G401 (cell line): ENCODE measurements around the gene WDFY2. TPM values are rescaled to one million over a fixed set of nuclear protein-coding genes. Genes with fewer than 3 reads are reported as not detected.
"Not testable (repeated sequence)": the region's sequence is repeated elsewhere in the genome, so short reads cannot be mapped to it uniquely, and the experiment has no call there.

Experiments
- DNase-seq: peaks from one replicate; pipeline ENCODE4 v3.0.0-alpha.2; 2015; ENCODE audit warnings: low spot score
- in situ Hi-C: cut with HindIII; loops from 2 replicates; pipeline ENCODE4 v1.10.0; 2016; ENCODE audit warnings: low sequenced_read_pairs, mixed read lengths
- total RNA-seq: library from RNA; depleted of rRNA; stranded (reverse); fragments of >200 nt; shearing (Covaris generic); gene quantifications from 2 replicates; pipeline ENCODE4 v1.2.3, GENCODE V29; 2014

The WDFY2 gene
- total RNA-seq, 1 experiment from 2014 or later = 4.1 TPM

GRCh38 chr13:51559946-51560735 is 24.1 kb upstream of the WDFY2 start:
- in situ Hi-C loops = no loop called here
- DNase-seq = no peak

- in situ Hi-C loops = no loop called here
- DNase-seq = no peak
Observed at GRCh38 chr13:51562011-51562671, 22.1 kb upstream of the WDFY2 start.

DNA sequence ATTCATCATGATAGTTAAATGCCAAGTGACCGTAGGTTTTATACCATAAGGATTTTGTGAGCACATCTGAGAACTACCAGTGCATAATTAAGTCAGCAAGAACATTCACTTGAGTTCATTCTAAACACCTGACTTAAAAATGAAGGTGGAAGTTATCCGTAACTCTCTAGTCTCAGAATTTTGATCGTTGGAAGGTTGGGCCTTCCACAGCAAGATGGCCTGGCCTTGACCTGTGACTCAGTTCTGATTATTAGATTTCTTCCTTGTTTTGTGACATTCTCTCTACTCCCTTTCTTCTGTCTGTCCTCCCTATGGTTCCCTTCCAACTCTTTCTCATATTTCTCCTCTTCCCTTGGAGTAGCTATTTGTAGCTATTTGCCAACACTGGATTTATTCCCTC is 20.0 kb upstream of the WDFY2 start:
- in situ Hi-C loops = no loop called here
- no peak for DNase-seq

- in situ Hi-C loops = no loop called here
- DNase-seq = no peak
Observed at GRCh38 chr13:51564671-51565070, 19.6 kb upstream of the WDFY2 start.

DNA sequence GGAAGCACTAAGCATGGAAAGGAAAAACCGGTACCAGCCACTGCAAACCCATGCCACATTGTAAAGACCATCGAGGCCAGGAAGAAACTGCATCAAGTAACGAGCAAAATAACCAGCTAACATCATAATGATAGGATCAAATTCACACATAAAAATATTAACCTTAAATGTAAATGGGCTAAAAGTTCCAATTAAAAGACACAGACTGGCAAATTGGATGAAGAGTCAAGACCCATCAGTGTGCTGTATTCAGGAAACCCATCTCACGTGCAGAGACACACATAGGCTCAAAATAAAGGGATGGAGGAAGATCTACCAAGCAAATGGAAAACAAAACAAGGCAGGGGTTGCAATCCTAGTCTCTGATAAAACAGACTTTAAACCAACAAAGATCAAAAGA is 15.3 kb upstream of the WDFY2 start:
- in situ Hi-C loops, DNase-seq: not testable (repeated sequence)

DNA sequence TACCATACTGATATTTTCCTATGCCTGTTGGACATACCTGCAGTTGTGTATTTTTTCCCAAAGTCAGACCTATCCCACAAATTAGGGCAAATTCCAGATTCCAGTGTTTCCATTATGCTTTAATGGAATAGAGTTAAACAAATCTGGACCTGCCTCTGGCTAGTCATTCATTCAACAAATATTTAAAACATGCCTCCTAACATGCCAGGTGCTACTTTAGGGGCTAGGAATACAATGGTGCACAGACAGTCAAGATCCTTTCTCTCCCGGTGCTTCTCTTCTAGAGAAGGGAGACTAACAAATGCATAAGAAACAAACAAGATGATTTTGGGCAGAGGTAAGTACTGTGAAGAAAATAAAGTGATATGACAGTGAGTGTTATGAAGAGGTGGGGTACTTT is 7.5 kb upstream of the WDFY2 start:
- in situ Hi-C loops = no loop called here
- DNase-seq = no peak

DNA sequence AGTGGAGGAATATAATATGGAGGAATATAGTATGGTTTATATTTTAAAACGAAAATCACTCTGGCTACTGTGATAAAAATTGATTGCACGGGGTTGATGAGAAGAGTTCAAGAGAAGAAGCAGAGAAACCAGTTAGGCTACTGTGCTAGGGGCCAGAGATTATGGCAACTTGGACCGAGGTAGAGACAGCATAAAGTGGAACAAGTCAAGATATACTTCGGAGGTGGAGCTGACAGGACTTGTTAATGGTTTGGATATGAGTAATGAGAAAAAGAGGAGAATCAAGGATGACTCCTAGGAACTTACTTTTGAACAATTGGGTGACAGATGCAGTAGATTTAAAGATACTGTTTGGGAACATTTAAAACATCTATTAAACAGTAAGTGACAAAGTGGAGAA is 6.6 kb upstream of the WDFY2 start:
- in situ Hi-C loops = no loop called here
- DNase-seq = no peak

GRCh38 chr13:51579676-51580075 is 4.6 kb upstream of the WDFY2 start:
- DNase-seq = no peak
- in situ Hi-C loops = no loop called here

GRCh38 chr13:51581148-51581820 is 3.0 kb upstream of the WDFY2 start:
- DNase-seq = no peak
- in situ Hi-C loops = no loop called here

- DNase-seq = no peak
- in situ Hi-C loops = no loop called here
Observed at GRCh38 chr13:51583469-51583874, 790 bp upstream of the WDFY2 start.

DNA sequence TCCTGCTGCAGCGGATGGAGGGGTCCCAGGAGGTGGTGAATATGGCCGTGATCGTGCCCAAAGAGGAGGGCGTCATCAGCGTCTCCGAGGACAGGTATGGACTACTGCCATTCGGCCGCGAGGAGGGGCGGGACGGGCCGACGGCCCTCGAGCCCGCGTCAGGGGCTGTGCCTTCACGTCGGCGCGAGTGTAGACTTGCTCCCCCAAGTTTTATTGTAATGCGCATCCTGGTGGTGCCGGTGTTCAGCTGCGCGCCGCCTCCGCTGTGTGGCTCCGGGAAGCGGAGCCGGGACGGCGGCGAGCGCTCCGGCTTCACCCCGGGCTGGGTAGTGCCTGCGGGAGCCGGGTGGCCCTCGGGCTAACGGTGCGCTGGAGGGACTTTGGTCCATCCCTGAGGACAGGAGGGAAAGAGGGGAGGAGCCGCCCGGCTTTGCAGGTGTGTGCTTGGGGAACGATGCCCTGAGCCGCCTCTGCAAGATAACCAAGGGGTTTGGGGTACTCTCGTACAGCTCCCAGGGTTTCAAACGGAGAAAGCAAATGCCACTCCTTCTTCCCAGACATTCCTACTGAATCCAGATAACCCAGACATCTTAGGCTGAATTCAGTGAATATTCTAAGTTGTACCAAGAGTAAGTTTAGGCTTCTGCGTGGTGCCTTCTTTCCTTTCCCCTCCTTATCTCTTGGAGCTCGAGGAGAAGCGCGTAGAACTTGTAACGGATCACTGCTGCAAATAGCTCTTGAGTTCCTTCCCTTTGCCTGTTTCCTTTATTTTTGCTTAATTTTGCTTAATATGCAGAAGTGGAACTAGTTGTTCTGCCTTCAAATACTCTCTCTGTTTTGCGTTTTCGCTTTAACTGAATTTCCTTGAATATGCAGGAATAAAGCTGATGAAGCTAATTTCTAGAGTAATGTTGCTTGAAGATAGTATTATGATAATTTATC is 740 bp downstream of the WDFY2 start:
- in situ Hi-C loops = no loop called here
- peak; percentile 56 for DNase-seq

DNA sequence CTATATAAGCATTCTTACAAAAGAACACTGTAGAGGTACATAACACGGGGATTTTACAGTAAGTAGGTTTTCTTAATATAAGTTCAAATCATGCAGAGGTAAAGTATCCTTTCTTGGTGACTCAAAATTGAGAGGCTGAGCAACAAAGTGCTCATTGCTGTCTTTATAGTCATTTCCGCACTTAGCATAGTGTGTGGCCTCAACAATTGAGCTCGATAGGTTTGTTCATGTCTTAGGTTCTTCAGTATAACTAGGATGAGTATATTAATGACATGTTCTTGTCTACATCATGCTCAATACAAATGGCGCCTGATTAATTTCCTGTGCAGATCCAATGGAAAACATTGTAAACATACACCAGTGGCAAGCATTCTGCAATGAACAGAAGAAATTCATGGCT is 1.4 kb downstream of the WDFY2 start:
- DNase-seq = peak; percentile 34
- in situ Hi-C loops = no loop called here

GRCh38 chr13:51587372-51587771 is 3.1 kb downstream of the WDFY2 start:
- no peak for DNase-seq
- in situ Hi-C loops = no loop called here

GRCh38 chr13:51588406-51588949 is 4.2 kb downstream of the WDFY2 start:
- peak; percentile 32 for DNase-seq
- in situ Hi-C loops = no loop called here

- in situ Hi-C loops = no loop called here
- no peak for DNase-seq
Observed at GRCh38 chr13:51589793-51590192, 5.5 kb downstream of the WDFY2 start.

DNA sequence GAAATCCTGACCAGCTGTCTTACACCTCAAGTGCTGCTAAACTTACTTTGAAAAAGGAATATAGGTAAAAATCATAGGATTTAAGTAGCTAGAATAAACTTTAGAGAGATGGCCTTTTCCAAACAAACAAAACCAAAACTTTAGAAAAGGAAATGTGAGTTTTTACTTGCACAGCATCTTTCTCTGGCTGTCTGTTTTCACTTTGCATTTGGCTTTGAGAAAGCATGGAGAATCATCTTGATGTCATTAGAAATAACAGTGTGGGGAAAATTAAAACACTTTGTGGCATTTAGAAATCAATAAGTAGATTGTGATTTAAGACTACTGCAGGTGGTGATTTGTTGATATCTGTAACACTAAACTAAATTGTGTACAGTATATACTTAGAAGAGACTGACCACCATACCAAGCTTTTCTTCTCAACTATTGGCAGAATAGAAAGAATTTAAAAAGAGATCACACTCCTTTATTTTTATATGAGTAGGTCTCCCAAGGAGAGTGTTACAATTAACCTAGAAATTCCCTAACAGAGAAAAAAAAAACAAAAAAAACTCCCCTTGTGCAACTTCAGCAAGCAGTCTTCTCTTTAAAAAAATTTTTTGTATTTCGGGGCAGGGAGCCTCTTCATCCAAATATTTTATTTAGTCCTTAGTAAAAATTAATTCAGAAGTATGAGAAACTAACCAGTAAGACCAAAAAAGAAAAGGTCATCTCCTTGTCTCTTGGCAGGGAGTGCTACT is 6.1 kb downstream of the WDFY2 start:
- in situ Hi-C loops = no loop called here
- DNase-seq = no peak

- in situ Hi-C loops = no loop called here
- DNase-seq = no peak
Observed at GRCh38 chr13:51590971-51591627, 6.8 kb downstream of the WDFY2 start.

GRCh38 chr13:51591938-51592337 is 7.7 kb downstream of the WDFY2 start:
- DNase-seq, in situ Hi-C loops: not testable (repeated sequence)
